GM21367 (cell line): Measurements from ENCODE around the gene SMCO1.
"Not testable (repeated sequence)": the region's sequence is repeated elsewhere in the genome, so short reads cannot be mapped to it uniquely, and the experiment has no call there.

Experiments
- ATAC-seq: cut with Tn5 transposase; IDR thresholded peaks from one replicate; pipeline ENCODE4 v1.9.1; 2021; ENCODE audit not compliant: unreplicated experiment

SMCO1 gene

GRCh38 chr3:196496183-196496582 lies 19.0 kb downstream of the SMCO1 start:
- no peak for ATAC-seq

GRCh38 chr3:196493292-196493691 lies 21.9 kb downstream of the SMCO1 start:
- no peak for ATAC-seq

- ATAC-seq, result no peak
Measured at GRCh38 chr3:196492080-196492479, 23.1 kb downstream of the SMCO1 start.

- ATAC-seq, result no peak
Measured at GRCh38 chr3:196489747-196490146, 25.4 kb downstream of the SMCO1 start.

- ATAC-seq, result no peak
Measured at GRCh38 chr3:196486263-196486662, 28.9 kb downstream of the SMCO1 start.

GRCh38 chr3:196477678-196478077 lies 37.5 kb downstream of the SMCO1 start:
- no peak for ATAC-seq

GRCh38 chr3:196472286-196472685 lies 42.9 kb downstream of the SMCO1 start:
- no peak for ATAC-seq

- ATAC-seq, result no peak
Measured at GRCh38 chr3:196471551-196471950, 43.6 kb downstream of the SMCO1 start.

- not testable (repeated sequence) for ATAC-seq
Measured at GRCh38 chr3:196470182-196470581, 45.0 kb downstream of the SMCO1 start.

GRCh38 chr3:196463804-196464203 lies 51.3 kb downstream of the SMCO1 start:
- ATAC-seq, result no peak

GRCh38 chr3:196463478-196463756 lies 51.7 kb downstream of the SMCO1 start:
- ATAC-seq, result no peak

GRCh38 chr3:196462680-196463477 lies 52.3 kb downstream of the SMCO1 start:
- ATAC-seq, result not testable (repeated sequence)

- ATAC-seq, result no peak
Measured at GRCh38 chr3:196458063-196458462, 57.1 kb downstream of the SMCO1 start.

- ATAC-seq, result not testable (repeated sequence)
Measured at GRCh38 chr3:196457470-196457869, 57.7 kb downstream of the SMCO1 start.
